ENCODE measurements around the gene OSGIN1. TPM values are rescaled to one million over a fixed set of nuclear protein-coding genes. Genes with fewer than 3 reads are reported as not detected.

OSGIN1 gene
- total RNA-seq, 2 donors from 2014 or later = 4.4 to 9.4 TPM

- no peak for DNase-seq (ENCODE audit: low spot score)
- Histone ChIP-seq H3K36me3 (no peaks in the 10 kb centered on the region), H3K4me3 (no peak overlapping the region), H3K9me3 (no peaks in the 10 kb centered on the region), H3K27ac (no peak overlapping the region), H3K27me3 (replicated peaks; ENCODE audit: insufficient read depth) (no peaks in the 10 kb centered on the region), H3K4me1 (replicated peaks) (no peaks in the 10 kb centered on the region)
- intact Hi-C loops (cut with DNase I) = loop anchor here (10.0 kb wide), 2 partner anchors 211 to 521 kb away; no protein-coding TSS in a partner anchor
- WGBS = 88% methylated on average over 22 of the region's 22 CpGs
- no peak for TF ChIP-seq CTCF (IDR thresholded peaks at IDR 0.05)
- no peak for TF ChIP-seq POLR2AphosphoS5 (IDR thresholded peaks at IDR 0.05)
- TF ChIP-seq POLR2A (IDR thresholded peaks at IDR 0.05) = no peak
These were observed 10.5 kb downstream of the OSGIN1 start for GRCh38 chr16:83963277-83964119.

- no peaks in the 10 kb centered on the region for H3K36me3 ChIP-seq
- no peaks in the 10 kb centered on the region for H3K9me3 ChIP-seq
- no peak overlapping the region for H3K27ac ChIP-seq
- no peaks in the 10 kb centered on the region for H3K27me3 ChIP-seq (replicated peaks; ENCODE audit: insufficient read depth)
- no peak overlapping the region for H3K4me3 ChIP-seq
- H3K4me1 ChIP-seq (replicated peaks) = no peaks in the 10 kb centered on the region
- WGBS = 89% methylated on average over 14 of the region's 26 CpGs
- intact Hi-C loops (cut with DNase I) = loop anchor here (5.0 to 10.0 kb wide), 3 partner anchors 97 to 520 kb away; no protein-coding TSS in a partner anchor
- no peak for DNase-seq (ENCODE audit: low spot score)
- no peak for TF ChIP-seq POLR2AphosphoS5 (IDR thresholded peaks at IDR 0.05)
- TF ChIP-seq CTCF (IDR thresholded peaks at IDR 0.05) = no peak
- TF ChIP-seq POLR2A (IDR thresholded peaks at IDR 0.05) = no peak
These were observed 11.8 kb downstream of the OSGIN1 start for GRCh38 chr16:83964684-83965443.

- H3K36me3 ChIP-seq = no peaks in the 10 kb centered on the region
- no peaks in the 10 kb centered on the region for H3K4me1 ChIP-seq (replicated peaks)
- H3K9me3 ChIP-seq = no peaks in the 10 kb centered on the region
- H3K4me3 ChIP-seq = no peak overlapping the region
- intact Hi-C loops (cut with DNase I) = loop anchor here (5.0 to 10.0 kb wide), 3 partner anchors 97 to 519 kb away; no protein-coding TSS in a partner anchor
- DNase-seq (ENCODE audit: low spot score) = no peak
- WGBS = 95% methylated on average over 27 of the region's 36 CpGs
- H3K27me3 ChIP-seq (replicated peaks; ENCODE audit: insufficient read depth) = no peaks in the 10 kb centered on the region
- TF ChIP-seq POLR2AphosphoS5 (IDR thresholded peaks at IDR 0.05) (no peak), POLR2A (IDR thresholded peaks at IDR 0.05) (no peak), CTCF (IDR thresholded peaks at IDR 0.05) (no peak)
- no peak overlapping the region for H3K27ac ChIP-seq
These were observed 12.6 kb downstream of the OSGIN1 start for GRCh38 chr16:83965444-83966152.

- WGBS = 94% methylated on average over 10 of the region's 13 CpGs
- intact Hi-C loops (cut with DNase I) = loop anchor here (5.0 to 10.0 kb wide), 3 partner anchors 96 to 519 kb away; no protein-coding TSS in a partner anchor
- DNase-seq (ENCODE audit: low spot score) = no peak
These were observed 13.2 kb downstream of the OSGIN1 start for GRCh38 chr16:83966153-83966696.

More at GRCh38 chr16:83966153-83966696, 13.2 kb downstream of the OSGIN1 start:
- Histone ChIP-seq H3K27me3 (replicated peaks; ENCODE audit: insufficient read depth) (no peaks in the 10 kb centered on the region), H3K4me3 (no peak overlapping the region), H3K9me3 (no peaks in the 10 kb centered on the region), H3K36me3 (no peaks in the 10 kb centered on the region), H3K27ac (no peak overlapping the region), H3K4me1 (replicated peaks) (no peaks in the 10 kb centered on the region)
- TF ChIP-seq POLR2AphosphoS5 (IDR thresholded peaks at IDR 0.05) (no peak), CTCF (IDR thresholded peaks at IDR 0.05) (no peak), POLR2A (IDR thresholded peaks at IDR 0.05) (no peak)

Measured in prostate gland (tissue), 2 donors.